A172 (cell line): ENCODE results near the gene DNAJB2. TPM values are rescaled to one million over a fixed set of nuclear protein-coding genes. Genes with fewer than 3 reads are reported as not detected.
A peak's percentile ranks its signal among the peaks of the same experiment; 100 is the strongest.
"Not testable (repeated sequence)": the region's sequence is repeated elsewhere in the genome, so short reads cannot be mapped to it uniquely, and the experiment has no call there.

Experiments
- DNase-seq: peaks from one replicate; pipeline ENCODE4 v3.0.0-alpha.2; 2015; ENCODE audit warnings: low spot score
- total RNA-seq: library from RNA; depleted of rRNA; stranded (reverse); fragments of >200 nt; shearing (Covaris generic); gene quantifications from 2 replicates; pipeline ENCODE4 v1.2.3, GENCODE V29; 2014

DNAJB2 gene
- total RNA-seq, 1 experiment from 2014 or later = 27.5 TPM

- DNase-seq = no peak
Observed at GRCh38 chr2:219285373-219285735, 6.2 kb downstream of the DNAJB2 start.

- no peak for DNase-seq
Observed at GRCh38 chr2:219285894-219286425, 6.8 kb downstream of the DNAJB2 start.

- no peak for DNase-seq
Observed at GRCh38 chr2:219286436-219287115, 7.4 kb downstream of the DNAJB2 start.

- not testable (repeated sequence) for DNase-seq
Observed at GRCh38 chr2:219287116-219287440, 7.9 kb downstream of the DNAJB2 start.

- DNase-seq = no peak
Observed at GRCh38 chr2:219287580-219288265, 8.6 kb downstream of the DNAJB2 start.

GRCh38 chr2:219289195-219289536, 10.0 kb downstream of the DNAJB2 start:
- no peak for DNase-seq

GRCh38 chr2:219289537-219290361, 10.6 kb downstream of the DNAJB2 start:
- peak; percentile 71 for DNase-seq

- DNase-seq = no peak
Observed at GRCh38 chr2:219290381-219291171, 11.4 kb downstream of the DNAJB2 start.

- no peak for DNase-seq
Observed at GRCh38 chr2:219291394-219291793, 12.2 kb downstream of the DNAJB2 start.

- DNase-seq = no peak
Observed at GRCh38 chr2:219291910-219292490, 12.8 kb downstream of the DNAJB2 start.

GRCh38 chr2:219292616-219293015, 13.4 kb downstream of the DNAJB2 start:
- no peak for DNase-seq

- no peak for DNase-seq
Observed at GRCh38 chr2:219293736-219294231, 14.6 kb downstream of the DNAJB2 start.

- peak; percentile 62 for DNase-seq
Observed at GRCh38 chr2:219294356-219295351, 15.5 kb downstream of the DNAJB2 start.

GRCh38 chr2:219296142-219296541, 17.0 kb downstream of the DNAJB2 start:
- DNase-seq = no peak

GRCh38 chr2:219296631-219297391, 17.6 kb downstream of the DNAJB2 start:
- no peak for DNase-seq

- no peak for DNase-seq
Observed at GRCh38 chr2:219297766-219298456, 18.7 kb downstream of the DNAJB2 start.

GRCh38 chr2:219298759-219299371, 19.7 kb downstream of the DNAJB2 start:
- DNase-seq = peak; percentile 71

- DNase-seq = no peak
Observed at GRCh38 chr2:219299372-219299760, 20.2 kb downstream of the DNAJB2 start.
